DOHH2 (cell line): ENCODE measurements around the gene TRIM62.

ENCODE experiments used
- EZH2phosphoT487 ChIP-seq: fragments of 200-600 bp; sonication (generic); IDR thresholded peaks from 2 replicates; pipeline ENCODE4 v1.6.1; 2017; ENCODE audit warnings: borderline replicate concordance, mild to moderate bottlenecking, antibody characterized with exemption, low read length, moderate library complexity, mixed read lengths
- TF ChIP-seq, protein P1 (sequence below): fragments of 200-600 bp; sonication (generic); IDR thresholded peaks from one replicate; pipeline ENCODE4 v1.5.1; 2014; ENCODE audit warnings: antibody characterized with exemption, mild to moderate bottlenecking, low read depth, low read length; ENCODE audit not compliant: poor library complexity, severe bottlenecking

DNA sequence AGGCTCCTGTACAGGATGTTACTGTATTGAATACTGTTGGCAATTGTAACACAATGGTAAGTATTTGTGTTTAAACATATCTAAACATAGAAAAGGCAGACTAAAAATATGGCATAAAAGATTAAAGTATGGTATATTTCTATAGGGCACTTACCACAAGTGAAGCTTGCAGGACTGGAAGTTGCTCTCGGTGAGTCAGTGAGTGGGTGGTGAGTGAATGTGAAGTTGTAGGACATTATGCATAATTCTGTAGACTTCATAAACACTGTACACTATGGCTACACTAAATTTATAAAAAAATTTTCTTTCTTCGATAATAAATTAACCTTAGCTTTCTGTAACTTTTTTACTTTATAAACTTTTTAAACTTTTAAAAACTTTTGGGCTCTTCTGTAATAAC lies 13.7 kb upstream of the TRIM62 start:
- TF ChIP-seq, protein P1, sequence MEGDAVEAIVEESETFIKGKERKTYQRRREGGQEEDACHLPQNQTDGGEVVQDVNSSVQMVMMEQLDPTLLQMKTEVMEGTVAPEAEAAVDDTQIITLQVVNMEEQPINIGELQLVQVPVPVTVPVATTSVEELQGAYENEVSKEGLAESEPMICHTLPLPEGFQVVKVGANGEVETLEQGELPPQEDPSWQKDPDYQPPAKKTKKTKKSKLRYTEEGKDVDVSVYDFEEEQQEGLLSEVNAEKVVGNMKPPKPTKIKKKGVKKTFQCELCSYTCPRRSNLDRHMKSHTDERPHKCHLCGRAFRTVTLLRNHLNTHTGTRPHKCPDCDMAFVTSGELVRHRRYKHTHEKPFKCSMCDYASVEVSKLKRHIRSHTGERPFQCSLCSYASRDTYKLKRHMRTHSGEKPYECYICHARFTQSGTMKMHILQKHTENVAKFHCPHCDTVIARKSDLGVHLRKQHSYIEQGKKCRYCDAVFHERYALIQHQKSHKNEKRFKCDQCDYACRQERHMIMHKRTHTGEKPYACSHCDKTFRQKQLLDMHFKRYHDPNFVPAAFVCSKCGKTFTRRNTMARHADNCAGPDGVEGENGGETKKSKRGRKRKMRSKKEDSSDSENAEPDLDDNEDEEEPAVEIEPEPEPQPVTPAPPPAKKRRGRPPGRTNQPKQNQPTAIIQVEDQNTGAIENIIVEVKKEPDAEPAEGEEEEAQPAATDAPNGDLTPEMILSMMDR: no peak
- no peak for TF ChIP-seq EZH2phosphoT487
